A673 (cell line): ENCODE data around the gene STRAP.

ENCODE experiments used
- EZH2 ChIP-seq: fragments of 200-600 bp; sonication (generic); IDR thresholded peaks from 2 replicates; pipeline ENCODE4 v1.6.1; 2017; ENCODE audit warnings: borderline replicate concordance, low read depth, mild to moderate bottlenecking, mixed read lengths, antibody characterized with exemption, low read length; ENCODE audit not compliant: poor library complexity, severe bottlenecking
- TF ChIP-seq, protein P1 (sequence below): fragments of 300-800, 200-600 bp; sonication (generic); conservative IDR thresholded peaks from 2 replicates; pipeline ENCODE4 v1.5.1; 2017; ENCODE audit warnings: low read depth, mild to moderate bottlenecking, antibody characterized with exemption, low read length, moderate library complexity, mixed read lengths

DNA sequence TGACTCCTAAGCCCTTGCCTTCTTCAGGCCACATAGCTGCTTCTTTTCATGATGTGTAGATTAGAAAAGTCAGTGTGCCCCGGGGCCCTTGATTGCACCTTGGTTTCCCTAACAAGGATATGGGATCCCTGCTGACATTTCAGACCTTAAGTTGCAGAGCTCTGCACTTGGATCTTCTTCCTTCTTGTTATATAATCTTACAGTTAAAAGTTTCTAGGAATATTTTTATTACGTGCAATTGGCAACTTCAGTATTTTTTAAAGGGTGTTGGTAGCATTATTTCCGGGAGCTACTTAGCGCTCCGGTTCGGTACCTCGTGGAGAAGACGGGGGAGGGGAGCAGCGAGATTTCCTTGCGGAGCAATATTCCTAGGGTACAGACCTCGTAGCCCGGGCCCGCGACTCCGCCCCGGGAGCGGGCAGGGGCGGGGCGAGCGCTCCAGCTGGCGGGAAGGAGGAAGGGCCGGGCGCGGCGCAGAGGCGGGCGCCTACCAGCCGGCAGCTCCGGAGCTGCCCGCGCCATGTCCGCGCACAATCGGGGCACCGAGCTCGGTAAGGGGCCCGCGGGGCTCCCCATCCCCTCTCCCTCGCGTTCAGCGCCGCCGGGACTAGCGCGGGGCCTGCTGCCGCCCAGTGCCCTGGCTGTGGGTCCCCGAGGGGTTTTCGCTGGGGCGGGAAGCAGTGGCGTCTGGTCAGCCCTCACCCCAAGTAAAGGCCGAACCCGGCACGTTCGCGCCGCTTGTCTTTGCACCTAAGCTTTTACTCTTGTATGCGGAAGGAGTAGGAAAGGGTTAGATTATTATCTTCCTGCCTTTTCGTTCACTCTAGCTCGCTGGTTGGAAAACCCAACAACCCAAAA lies 28.9 kb downstream of the STRAP start, which contains the start of gene DERA:
- TF ChIP-seq, protein P1, sequence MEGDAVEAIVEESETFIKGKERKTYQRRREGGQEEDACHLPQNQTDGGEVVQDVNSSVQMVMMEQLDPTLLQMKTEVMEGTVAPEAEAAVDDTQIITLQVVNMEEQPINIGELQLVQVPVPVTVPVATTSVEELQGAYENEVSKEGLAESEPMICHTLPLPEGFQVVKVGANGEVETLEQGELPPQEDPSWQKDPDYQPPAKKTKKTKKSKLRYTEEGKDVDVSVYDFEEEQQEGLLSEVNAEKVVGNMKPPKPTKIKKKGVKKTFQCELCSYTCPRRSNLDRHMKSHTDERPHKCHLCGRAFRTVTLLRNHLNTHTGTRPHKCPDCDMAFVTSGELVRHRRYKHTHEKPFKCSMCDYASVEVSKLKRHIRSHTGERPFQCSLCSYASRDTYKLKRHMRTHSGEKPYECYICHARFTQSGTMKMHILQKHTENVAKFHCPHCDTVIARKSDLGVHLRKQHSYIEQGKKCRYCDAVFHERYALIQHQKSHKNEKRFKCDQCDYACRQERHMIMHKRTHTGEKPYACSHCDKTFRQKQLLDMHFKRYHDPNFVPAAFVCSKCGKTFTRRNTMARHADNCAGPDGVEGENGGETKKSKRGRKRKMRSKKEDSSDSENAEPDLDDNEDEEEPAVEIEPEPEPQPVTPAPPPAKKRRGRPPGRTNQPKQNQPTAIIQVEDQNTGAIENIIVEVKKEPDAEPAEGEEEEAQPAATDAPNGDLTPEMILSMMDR: no peak
- TF ChIP-seq EZH2: no peak
